ENCODE results near the gene TAPBP.
A peak's percentile ranks its signal among the peaks of the same experiment; 100 is the strongest.

Gene TAPBP

DNA sequence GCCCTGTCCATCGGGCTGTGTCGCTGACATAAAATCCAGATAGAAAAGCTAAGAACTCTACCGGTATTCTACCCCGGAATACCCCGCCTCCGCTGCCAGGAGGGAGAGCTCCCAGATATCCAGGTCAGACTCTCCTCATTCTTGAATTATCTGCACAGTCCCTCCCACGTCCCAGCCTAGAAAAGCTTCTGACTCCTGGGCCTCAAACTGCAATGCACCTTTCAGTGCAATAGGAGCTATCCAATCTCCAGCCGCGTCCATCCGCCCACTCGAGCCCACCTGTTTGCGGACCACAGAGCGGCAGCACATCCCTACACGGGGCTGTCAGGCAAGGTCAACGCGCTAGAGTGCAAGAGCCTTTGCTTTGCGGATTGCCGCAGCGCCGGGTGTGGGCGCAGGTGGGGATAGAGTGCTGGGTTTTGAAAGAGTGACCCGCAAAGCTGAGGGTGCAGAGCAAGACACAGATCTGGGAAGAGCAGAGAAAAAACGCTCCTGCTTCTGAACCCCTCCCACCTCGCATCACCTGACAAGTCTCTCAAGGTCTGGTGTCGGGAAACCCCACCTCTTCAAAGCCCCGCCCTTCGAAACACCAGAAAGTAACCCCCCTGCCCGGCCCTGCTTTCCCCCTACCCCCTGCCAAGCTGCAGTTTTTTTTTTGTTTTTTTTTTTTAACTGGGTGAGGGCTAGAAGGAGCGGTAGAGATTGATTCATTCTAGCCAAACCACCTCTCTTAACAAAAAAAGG lies 1.3 kb downstream of the TAPBP start:
- H3K9ac ChIP-seq (ENCODE audit: low read length) = peak overlapping the region; percentile 79
- peaks cover 13% of the 10 kb centered on the region for H3K4me1 ChIP-seq (ENCODE audit: control insufficient read depth, insufficient read depth, low read length)
- peak overlapping the region; percentile 85 for H3K4me3 ChIP-seq (ENCODE audit: low read depth, low read length)
- no peaks in the 10 kb centered on the region for H3K36me3 ChIP-seq (ENCODE audit: control insufficient read depth, insufficient read depth, low read length)
- no peaks in the 10 kb centered on the region for H3K9me3 ChIP-seq (ENCODE audit: control insufficient read depth, insufficient read depth, low read depth, low read length)
- H3K27ac ChIP-seq (ENCODE audit: low read depth, low read length) = no peak overlapping the region
- no peaks in the 10 kb centered on the region for H3K27me3 ChIP-seq (ENCODE audit: control insufficient read depth, insufficient read depth, low read length)

- H3K27me3 ChIP-seq (ENCODE audit: control insufficient read depth, insufficient read depth, low read length) = no peaks in the 10 kb centered on the region
- H3K4me3 ChIP-seq (ENCODE audit: low read depth, low read length) = no peak overlapping the region
- no peak overlapping the region for H3K9ac ChIP-seq (ENCODE audit: low read length)
- H3K9me3 ChIP-seq (ENCODE audit: control insufficient read depth, insufficient read depth, low read depth, low read length) = no peaks in the 10 kb centered on the region
- H3K27ac ChIP-seq (ENCODE audit: low read depth, low read length) = no peak overlapping the region
- H3K4me1 ChIP-seq (ENCODE audit: control insufficient read depth, insufficient read depth, low read length) = no peaks in the 10 kb centered on the region
- H3K36me3 ChIP-seq (ENCODE audit: control insufficient read depth, insufficient read depth, low read length) = no peaks in the 10 kb centered on the region; the same call in 1 of the 2 replicates
Measured at GRCh38 chr6:33306356-33306755, 7.5 kb downstream of the TAPBP start.

GRCh38 chr6:33305052-33305451 lies 8.8 kb downstream of the TAPBP start:
- Histone ChIP-seq H3K36me3 (ENCODE audit: control insufficient read depth, insufficient read depth, low read length) (no peaks in the 10 kb centered on the region; the same call in 1 of the 2 replicates), H3K27me3 (ENCODE audit: control insufficient read depth, insufficient read depth, low read length) (no peaks in the 10 kb centered on the region), H3K27ac (ENCODE audit: low read depth, low read length) (no peak overlapping the region), H3K4me3 (ENCODE audit: low read depth, low read length) (no peak overlapping the region), H3K9ac (ENCODE audit: low read length) (no peak overlapping the region), H3K4me1 (ENCODE audit: control insufficient read depth, insufficient read depth, low read length) (no peaks in the 10 kb centered on the region), H3K9me3 (ENCODE audit: control insufficient read depth, insufficient read depth, low read depth, low read length) (no peaks in the 10 kb centered on the region)

GRCh38 chr6:33304216-33304615 lies 9.7 kb downstream of the TAPBP start:
- H3K27me3 ChIP-seq (ENCODE audit: control insufficient read depth, insufficient read depth, low read length) = no peaks in the 10 kb centered on the region
- H3K9ac ChIP-seq (ENCODE audit: low read length) = no peak overlapping the region
- H3K27ac ChIP-seq (ENCODE audit: low read depth, low read length) = no peak overlapping the region
- no peak overlapping the region for H3K4me3 ChIP-seq (ENCODE audit: low read depth, low read length)
- no peaks in the 10 kb centered on the region for H3K9me3 ChIP-seq (ENCODE audit: control insufficient read depth, insufficient read depth, low read depth, low read length)
- no peaks in the 10 kb centered on the region; the same call in 1 of the 2 replicates for H3K36me3 ChIP-seq (ENCODE audit: control insufficient read depth, insufficient read depth, low read length)
- H3K4me1 ChIP-seq (ENCODE audit: control insufficient read depth, insufficient read depth, low read length) = no peaks in the 10 kb centered on the region

DNA sequence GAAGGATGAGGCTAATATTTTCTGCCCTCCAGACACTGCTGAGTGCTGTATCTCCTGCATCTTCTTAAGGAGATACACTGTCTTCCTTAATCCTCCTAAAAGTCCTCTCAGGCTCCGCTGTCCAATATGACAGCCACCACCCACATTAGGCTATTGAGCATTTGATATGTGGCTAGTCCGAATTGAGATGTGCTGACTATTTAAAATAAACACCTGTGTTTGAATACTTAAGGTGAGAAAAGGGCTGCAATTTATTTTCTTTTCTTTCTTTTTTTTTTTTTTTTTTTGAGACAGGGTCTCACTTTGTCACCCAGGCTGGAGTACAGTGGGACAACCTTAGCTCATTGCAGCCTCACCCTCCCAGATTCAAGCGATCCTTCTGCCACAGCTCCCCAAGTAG lies 12.0 kb downstream of the TAPBP start:
- no peaks in the 10 kb centered on the region; the same call in 1 of the 2 replicates for H3K36me3 ChIP-seq (ENCODE audit: control insufficient read depth, insufficient read depth, low read length)

DNA sequence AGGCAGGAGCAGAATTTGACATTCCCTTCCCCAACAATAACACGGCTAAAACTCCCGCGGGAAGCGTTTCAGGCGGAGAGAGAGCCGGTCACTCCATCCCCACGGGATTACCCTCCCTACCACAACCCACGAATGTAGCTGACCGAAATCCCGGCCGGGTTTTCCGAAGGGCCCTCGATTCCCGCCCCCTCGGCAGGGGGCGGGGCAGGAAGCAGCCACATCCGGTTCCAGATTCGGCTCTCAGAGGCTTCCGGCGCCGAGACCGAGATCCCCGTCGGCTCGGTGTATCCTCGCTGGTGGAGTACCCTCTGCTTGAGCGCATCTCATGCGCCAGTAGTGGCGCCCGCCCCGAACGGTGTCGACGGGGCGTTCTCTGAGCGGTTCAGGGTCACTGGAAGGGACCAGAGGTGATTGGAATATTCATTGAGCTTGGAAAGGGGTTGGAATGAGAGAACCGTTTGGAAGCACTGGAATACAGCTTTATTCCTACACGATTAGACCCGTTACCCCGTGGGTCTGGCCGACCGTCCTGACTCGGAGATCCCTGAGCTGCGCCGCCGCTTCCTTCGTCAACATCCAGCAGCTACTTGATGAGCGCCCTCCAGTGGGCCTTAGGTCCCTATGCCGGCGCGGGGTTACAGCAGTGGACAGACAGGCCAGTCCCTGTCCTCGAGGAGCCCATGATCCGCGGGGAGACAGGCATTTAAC lies 14.5 kb downstream of the TAPBP start:
- Histone ChIP-seq H3K27ac (ENCODE audit: low read depth, low read length) (peak overlapping the region; percentile 80), H3K4me1 (ENCODE audit: control insufficient read depth, insufficient read depth, low read length) (peaks cover 6% of the 10 kb centered on the region; the same call in 1 of the 2 replicates), H3K9me3 (ENCODE audit: control insufficient read depth, insufficient read depth, low read depth, low read length) (no peaks in the 10 kb centered on the region), H3K4me3 (ENCODE audit: low read depth, low read length) (peak overlapping the region; percentile 97), H3K9ac (ENCODE audit: low read length) (peak overlapping the region; percentile 86), H3K36me3 (ENCODE audit: control insufficient read depth, insufficient read depth, low read length) (peaks cover 16% of the 10 kb centered on the region), H3K27me3 (ENCODE audit: control insufficient read depth, insufficient read depth, low read length) (no peaks in the 10 kb centered on the region)

More for the DNA sequence above, 12.0 kb downstream of the TAPBP start:
- Histone ChIP-seq H3K9ac (ENCODE audit: low read length) (no peak overlapping the region), H3K4me3 (ENCODE audit: low read depth, low read length) (no peak overlapping the region), H3K27ac (ENCODE audit: low read depth, low read length) (no peak overlapping the region), H3K4me1 (ENCODE audit: control insufficient read depth, insufficient read depth, low read length) (peaks cover 5% of the 10 kb centered on the region; the same call in 1 of the 2 replicates), H3K9me3 (ENCODE audit: control insufficient read depth, insufficient read depth, low read depth, low read length) (no peaks in the 10 kb centered on the region), H3K27me3 (ENCODE audit: control insufficient read depth, insufficient read depth, low read length) (no peaks in the 10 kb centered on the region)

DNA sequence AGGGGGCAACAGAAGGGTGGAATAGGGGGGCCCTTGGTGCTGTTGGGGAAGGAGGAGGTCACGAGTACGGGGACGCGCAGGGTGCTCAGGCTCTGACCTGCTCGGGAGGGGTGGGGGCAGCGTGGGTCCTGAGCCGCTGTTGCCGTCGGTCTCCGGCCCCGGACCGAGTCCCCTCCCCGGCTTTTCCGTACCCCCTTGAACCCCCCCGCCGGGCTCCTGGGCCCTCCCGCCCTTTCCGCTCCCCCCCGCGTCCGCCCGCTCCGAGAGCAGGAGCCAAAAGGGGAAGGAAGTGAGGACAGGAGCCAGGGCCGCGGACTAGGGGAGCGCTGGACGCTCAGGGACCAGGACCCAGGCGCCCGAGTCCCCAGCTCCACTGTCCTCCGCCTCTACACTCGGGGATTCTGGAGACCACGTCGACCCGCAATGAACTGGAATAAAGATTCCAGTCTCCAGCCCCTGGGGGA lies 15.1 kb downstream of the TAPBP start, which contains the start of gene RGL2:
Gene RGL2 (minus strand): TSS at position 170 of the 464 bp plus-strand sequence. CDS start 332 bp downstream, outside the sequence.
- Histone ChIP-seq H3K4me1 (ENCODE audit: control insufficient read depth, insufficient read depth, low read length) (peaks cover 6% of the 10 kb centered on the region; the same call in 1 of the 2 replicates), H3K36me3 (ENCODE audit: control insufficient read depth, insufficient read depth, low read length) (peaks cover 20% of the 10 kb centered on the region), H3K9me3 (ENCODE audit: control insufficient read depth, insufficient read depth, low read depth, low read length) (no peaks in the 10 kb centered on the region)

GRCh38 chr6:33297956-33298772 lies 15.7 kb downstream of the TAPBP start:
- Histone ChIP-seq H3K4me3 (ENCODE audit: low read depth, low read length) (peak overlapping the region; percentile 97), H3K4me1 (ENCODE audit: control insufficient read depth, insufficient read depth, low read length) (peaks cover 6% of the 10 kb centered on the region; the same call in 1 of the 2 replicates), H3K36me3 (ENCODE audit: control insufficient read depth, insufficient read depth, low read length) (peaks cover 27% of the 10 kb centered on the region), H3K9me3 (ENCODE audit: control insufficient read depth, insufficient read depth, low read depth, low read length) (no peaks in the 10 kb centered on the region), H3K27me3 (ENCODE audit: control insufficient read depth, insufficient read depth, low read length) (no peaks in the 10 kb centered on the region), H3K9ac (ENCODE audit: low read length) (peak overlapping the region; percentile 68), H3K27ac (ENCODE audit: low read depth, low read length) (no peak overlapping the region)

More for the DNA sequence above, 15.1 kb downstream of the TAPBP start, which contains the start of gene RGL2:
- Histone ChIP-seq H3K4me3 (ENCODE audit: low read depth, low read length) (peak within 1 kb of the TSS; percentile 97), H3K27me3 (ENCODE audit: control insufficient read depth, insufficient read depth, low read length) (no peaks in the 10 kb centered on the region), H3K27ac (ENCODE audit: low read depth, low read length) (peak within 1 kb of the TSS; percentile 80), H3K9ac (ENCODE audit: low read length) (peak within 1 kb of the TSS; percentile 86)

DNA sequence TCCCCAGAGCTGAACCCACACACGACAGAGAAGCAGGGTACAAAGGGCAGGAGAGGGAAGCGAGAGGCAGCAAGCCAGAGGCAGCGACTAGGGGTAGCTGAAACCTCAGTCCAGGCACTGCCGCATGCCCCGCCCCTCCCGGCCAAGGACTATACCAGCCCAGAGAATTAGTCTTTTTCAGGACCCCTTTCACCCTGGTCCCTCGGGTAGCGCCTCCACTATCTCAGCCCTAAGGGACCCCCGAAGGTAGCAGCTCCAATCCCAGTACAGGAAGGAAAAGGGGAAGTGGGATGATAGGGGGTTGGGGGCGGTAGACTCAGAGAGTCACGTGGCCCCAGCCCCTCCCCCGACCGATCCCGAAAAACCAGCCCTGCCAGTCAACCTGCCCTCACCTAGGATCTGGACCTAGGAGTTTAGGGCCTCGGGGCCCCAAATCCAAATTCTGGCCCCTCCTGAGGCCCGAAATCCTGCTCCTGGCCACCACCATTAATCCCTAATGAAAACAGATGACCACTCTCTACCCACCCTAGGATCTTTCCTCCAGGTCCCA lies 16.4 kb downstream of the TAPBP start:
- peak overlapping the region; percentile 68 for H3K9ac ChIP-seq (ENCODE audit: low read length)
- H3K27ac ChIP-seq (ENCODE audit: low read depth, low read length) = no peak overlapping the region
- H3K27me3 ChIP-seq (ENCODE audit: control insufficient read depth, insufficient read depth, low read length) = no peaks in the 10 kb centered on the region
- H3K4me1 ChIP-seq (ENCODE audit: control insufficient read depth, insufficient read depth, low read length) = peaks cover 6% of the 10 kb centered on the region; the same call in 1 of the 2 replicates
- H3K9me3 ChIP-seq (ENCODE audit: control insufficient read depth, insufficient read depth, low read depth, low read length) = no peaks in the 10 kb centered on the region
- H3K36me3 ChIP-seq (ENCODE audit: control insufficient read depth, insufficient read depth, low read length) = peaks cover 33% of the 10 kb centered on the region
- peak overlapping the region; percentile 97 for H3K4me3 ChIP-seq (ENCODE audit: low read depth, low read length)

- no peaks in the 10 kb centered on the region for H3K27me3 ChIP-seq (ENCODE audit: control insufficient read depth, insufficient read depth, low read length)
- H3K4me3 ChIP-seq (ENCODE audit: low read depth, low read length) = peak overlapping the region; percentile 97
- peak overlapping the region; percentile 68 for H3K9ac ChIP-seq (ENCODE audit: low read length)
- H3K36me3 ChIP-seq (ENCODE audit: control insufficient read depth, insufficient read depth, low read length) = peaks cover 39% of the 10 kb centered on the region
- no peaks in the 10 kb centered on the region for H3K9me3 ChIP-seq (ENCODE audit: control insufficient read depth, insufficient read depth, low read depth, low read length)
- no peak overlapping the region for H3K27ac ChIP-seq (ENCODE audit: low read depth, low read length)
- peaks cover 6% of the 10 kb centered on the region; the same call in 1 of the 2 replicates for H3K4me1 ChIP-seq (ENCODE audit: control insufficient read depth, insufficient read depth, low read length)
Measured at GRCh38 chr6:33296797-33297405, 17.0 kb downstream of the TAPBP start.
